WTC11 (cell line): ENCODE data around the gene TAF5. TPM values are rescaled to one million over a fixed set of nuclear protein-coding genes. Genes with fewer than 3 reads are reported as not detected.

Experiments
- ATAC-seq: fragments of 200-7000 bp; cut with Tn5 transposase; 2 replicates; pipeline ENCODE4 v1.10.0; 2021; ENCODE audit warnings: mild to moderate bottlenecking, moderate library complexity
- CTCF ChIA-PET: fragments of 300-600 bp; sonication (Branson Sonifier 250); formaldehyde crosslinking; loops from one replicate; lab custom pipeline; 2021; ENCODE audit warnings: antibody characterized with exemption; lab: Charles Lee
- POLR2A ChIA-PET: fragments of 350-600 bp; sonication (Branson Sonifier 250); formaldehyde crosslinking; loops from one replicate; lab custom pipeline; 2021; ENCODE audit warnings: antibody characterized with exemption; lab: Charles Lee
- DNase-seq: peaks from one replicate; pipeline ENCODE4 v3.0.0; 2021; ENCODE audit warnings: low spot score
- H3K27ac Mint-ChIP-seq: 2 replicates; pipeline ENCODE4 v1.8.0; 2021; ENCODE audit warnings: mixed read lengths
- H3K27me3 Mint-ChIP-seq: 2 replicates; pipeline ENCODE4 v1.8.0; 2021; ENCODE audit warnings: low read depth, mild to moderate bottlenecking, moderate library complexity, mixed read lengths
- H3K36me3 Mint-ChIP-seq: 2 replicates; pipeline ENCODE4 v1.8.0; 2021; ENCODE audit warnings: mixed read lengths
- H3K4me1 Mint-ChIP-seq: 2 replicates; pipeline ENCODE4 v1.8.0; 2022; ENCODE audit warnings: mixed read lengths
- H3K4me3 Mint-ChIP-seq: 2 replicates; pipeline ENCODE4 v1.8.0; 2021; ENCODE audit warnings: mild to moderate bottlenecking, moderate library complexity, mixed read lengths
- H3K9me3 Mint-ChIP-seq: 2 replicates; pipeline ENCODE4 v1.8.0; 2021; ENCODE audit warnings: mixed read lengths
- CREB1 ChIP-seq: sonication (generic); formaldehyde crosslinking; IDR thresholded peaks from 2 replicates; pipeline ENCODE4 v1.8.0; 2023; ENCODE audit warnings: mild to moderate bottlenecking, missing genetic modification reagents
- ESRRA ChIP-seq: sonication (generic); formaldehyde crosslinking; IDR thresholded peaks from 2 replicates; pipeline ENCODE4 v1.8.1; 2022; ENCODE audit warnings: mild to moderate bottlenecking, missing genetic modification reagents, borderline replicate concordance
- MXD4 ChIP-seq: fragments of 250-450 bp; sonication (Bioruptor Pico); IDR thresholded peaks from 2 replicates; pipeline ENCODE4 v1.8.0; 2021; ENCODE audit warnings: mild to moderate bottlenecking, moderate library complexity, borderline replicate concordance
- RELA ChIP-seq: sonication (generic); formaldehyde crosslinking; IDR thresholded peaks from 2 replicates; pipeline ENCODE4 v1.8.1; 2022; ENCODE audit warnings: missing genetic modification reagents, mild to moderate bottlenecking, borderline replicate concordance
- ZNF396 ChIP-seq: fragments of 250-450 bp; sonication (Bioruptor Pico); IDR thresholded peaks from 2 replicates; pipeline ENCODE4 v1.8.0; 2021; ENCODE audit warnings: mild to moderate bottlenecking, moderate library complexity, borderline replicate concordance
- ZNF423 ChIP-seq: fragments of 250-450 bp; sonication (Bioruptor Pico); IDR thresholded peaks from 2 replicates; pipeline ENCODE4 v2.1.2; 2022; ENCODE audit warnings: mild to moderate bottlenecking, moderate library complexity
- ZNF671 ChIP-seq: fragments of 250-450 bp; sonication (Bioruptor Pico); IDR thresholded peaks from 2 replicates; pipeline ENCODE4 v1.8.0; 2021; ENCODE audit warnings: mild to moderate bottlenecking
- total RNA-seq: library from RNA; stranded (reverse); gene quantifications from 3 replicates; pipeline ENCODE4 v1.2.3, GENCODE V29; 2021
- TF ChIP-seq, protein P1 (sequence below): fragments of 250-450 bp; sonication (Bioruptor Pico); IDR thresholded peaks from 2 replicates; pipeline ENCODE4 v1.9.0; 2021; ENCODE audit warnings: mild to moderate bottlenecking
- TF ChIP-seq, protein P2 (sequence below): sonication (generic); formaldehyde crosslinking; IDR thresholded peaks from 2 replicates; pipeline ENCODE4 v1.8.1; 2023; ENCODE audit warnings: mild to moderate bottlenecking, missing genetic modification reagents
- TF ChIP-seq, protein P3 (sequence below): fragments of 250-450 bp; sonication (Bioruptor Pico); IDR thresholded peaks from 2 replicates; pipeline ENCODE4 v1.9.0; 2021; ENCODE audit warnings: moderate library complexity, mild to moderate bottlenecking, inconsistent platforms, borderline replicate concordance
- TF ChIP-seq, protein P4 (sequence below): sonication (generic); formaldehyde crosslinking; IDR thresholded peaks from 2 replicates; pipeline ENCODE4 v1.8.1; 2023; ENCODE audit warnings: mild to moderate bottlenecking, missing genetic modification reagents, moderate library complexity
- TF ChIP-seq, protein P5 (sequence below): sonication (generic); formaldehyde crosslinking; IDR thresholded peaks from 2 replicates; pipeline ENCODE4 v1.8.1; 2023; ENCODE audit warnings: mild to moderate bottlenecking, moderate library complexity, missing genetic modification reagents
- TF ChIP-seq, protein P6 (sequence below): sonication (generic); formaldehyde crosslinking; IDR thresholded peaks from 2 replicates; pipeline ENCODE4 v1.8.1; 2022; ENCODE audit warnings: mild to moderate bottlenecking, missing genetic modification reagents, moderate library complexity, borderline replicate concordance

Gene TAF5
- total RNA-seq, 1 experiment from 2014 or later: 14.9 TPM

DNA sequence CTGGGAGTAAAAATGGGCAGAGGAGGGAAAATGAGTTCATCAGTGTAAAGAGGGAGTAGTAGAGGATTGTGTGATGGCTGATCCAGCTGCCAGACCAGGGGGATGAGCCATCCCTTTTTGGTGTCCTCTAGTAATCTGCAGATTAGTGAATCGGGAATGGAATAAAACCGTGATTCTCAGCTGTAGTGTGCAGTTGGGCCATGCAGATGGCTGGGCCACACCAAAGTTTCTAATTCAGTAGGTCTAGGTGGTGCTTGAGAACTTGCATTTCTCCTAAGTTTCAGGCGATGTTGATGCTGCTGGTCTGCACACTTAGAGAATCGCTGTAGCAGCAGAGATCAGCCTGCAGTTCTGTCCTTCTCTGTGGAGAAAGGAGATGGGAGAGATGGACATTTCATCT is 51.3 kb downstream of the TAF5 start:
- no peaks in the 10 kb centered on the region for H3K9me3 Mint-ChIP-seq
- ATAC-seq (no peak), DNase-seq (no peak)
- no peak overlapping the region for H3K4me3 Mint-ChIP-seq
- H3K36me3 Mint-ChIP-seq: peaks cover 92% of the 10 kb centered on the region
- no peaks in the 10 kb centered on the region for H3K4me1 Mint-ChIP-seq
- no peak for TF ChIP-seq ZNF671
- no peak for TF ChIP-seq ZNF396
- TF ChIP-seq, protein P1, sequence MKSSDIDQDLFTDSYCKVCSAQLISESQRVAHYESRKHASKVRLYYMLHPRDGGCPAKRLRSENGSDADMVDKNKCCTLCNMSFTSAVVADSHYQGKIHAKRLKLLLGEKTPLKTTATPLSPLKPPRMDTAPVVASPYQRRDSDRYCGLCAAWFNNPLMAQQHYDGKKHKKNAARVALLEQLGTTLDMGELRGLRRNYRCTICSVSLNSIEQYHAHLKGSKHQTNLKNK (CRISPR knock-in tag): no peak
- TF ChIP-seq ZNF423 (CRISPR knock-in tag): no peak
- H3K27me3 Mint-ChIP-seq: no peaks in the 10 kb centered on the region
- POLR2A ChIA-PET: no interaction called here
- H3K27ac Mint-ChIP-seq: no peak overlapping the region
- CTCF ChIA-PET: interaction anchor here (0.5 to 1.0 kb wide), 2 partner anchors 32 to 268 kb away, joined by 3 to 6 read pairs; no protein-coding TSS in a partner anchor

DNA sequence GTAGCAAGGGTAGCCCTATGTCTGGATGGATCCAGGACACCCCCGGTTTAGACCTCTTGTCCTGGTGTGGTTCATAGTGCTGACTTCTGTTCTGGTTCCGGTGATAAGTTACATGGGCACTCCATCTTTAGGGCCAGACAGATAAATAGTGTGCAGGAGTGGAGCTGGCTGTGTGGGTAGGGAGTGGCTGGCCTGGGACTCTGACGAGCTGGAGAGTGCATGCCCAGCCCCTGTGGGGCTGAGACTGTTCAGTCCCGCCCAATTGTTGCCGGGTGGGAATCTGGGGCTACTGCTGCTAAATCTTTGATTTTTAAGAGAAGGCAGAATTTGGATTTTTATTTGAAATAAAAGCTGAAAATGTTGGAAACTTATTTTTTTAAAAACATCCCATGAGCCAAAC is 56.0 kb downstream of the TAF5 start:
- ChIA-PET CTCF (interaction anchor here (1.6 kb wide), 1 partner anchor 62 kb away, joined by 3 read pairs; no protein-coding TSS in a partner anchor), POLR2A (no interaction called here)
- Mint-ChIP-seq H3K4me3 (no peak overlapping the region), H3K4me1 (no peaks in the 10 kb centered on the region), H3K36me3 (peaks cover 82% of the 10 kb centered on the region), H3K27ac (no peak overlapping the region), H3K27me3 (no peaks in the 10 kb centered on the region), H3K9me3 (no peaks in the 10 kb centered on the region)
- TF ChIP-seq, protein P2, sequence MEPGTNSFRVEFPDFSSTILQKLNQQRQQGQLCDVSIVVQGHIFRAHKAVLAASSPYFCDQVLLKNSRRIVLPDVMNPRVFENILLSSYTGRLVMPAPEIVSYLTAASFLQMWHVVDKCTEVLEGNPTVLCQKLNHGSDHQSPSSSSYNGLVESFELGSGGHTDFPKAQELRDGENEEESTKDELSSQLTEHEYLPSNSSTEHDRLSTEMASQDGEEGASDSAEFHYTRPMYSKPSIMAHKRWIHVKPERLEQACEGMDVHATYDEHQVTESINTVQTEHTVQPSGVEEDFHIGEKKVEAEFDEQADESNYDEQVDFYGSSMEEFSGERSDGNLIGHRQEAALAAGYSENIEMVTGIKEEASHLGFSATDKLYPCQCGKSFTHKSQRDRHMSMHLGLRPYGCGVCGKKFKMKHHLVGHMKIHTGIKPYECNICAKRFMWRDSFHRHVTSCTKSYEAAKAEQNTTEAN (CRISPR knock-in tag): no peak
- TF ChIP-seq MXD4 (CRISPR knock-in tag): no peak
- TF ChIP-seq, protein P1 (CRISPR knock-in tag): no peak
- TF ChIP-seq, protein P3, sequence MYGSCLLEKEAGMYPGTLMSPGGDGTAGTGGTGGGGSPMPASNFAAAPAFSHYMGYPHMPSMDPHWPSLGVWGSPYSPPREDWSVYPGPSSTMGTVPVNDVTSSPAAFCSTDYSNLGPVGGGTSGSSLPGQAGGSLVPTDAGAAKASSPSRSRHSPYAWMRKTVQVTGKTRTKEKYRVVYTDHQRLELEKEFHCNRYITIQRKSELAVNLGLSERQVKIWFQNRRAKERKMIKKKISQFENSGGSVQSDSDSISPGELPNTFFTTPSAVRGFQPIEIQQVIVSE: no peak
- TF ChIP-seq, protein P4, sequence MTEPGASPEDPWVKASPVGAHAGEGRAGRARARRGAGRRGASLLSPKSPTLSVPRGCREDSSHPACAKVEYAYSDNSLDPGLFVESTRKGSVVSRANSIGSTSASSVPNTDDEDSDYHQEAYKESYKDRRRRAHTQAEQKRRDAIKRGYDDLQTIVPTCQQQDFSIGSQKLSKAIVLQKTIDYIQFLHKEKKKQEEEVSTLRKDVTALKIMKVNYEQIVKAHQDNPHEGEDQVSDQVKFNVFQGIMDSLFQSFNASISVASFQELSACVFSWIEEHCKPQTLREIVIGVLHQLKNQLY (CRISPR knock-in tag): no peak
- no peak for DNase-seq
- ATAC-seq: no peak

DNA sequence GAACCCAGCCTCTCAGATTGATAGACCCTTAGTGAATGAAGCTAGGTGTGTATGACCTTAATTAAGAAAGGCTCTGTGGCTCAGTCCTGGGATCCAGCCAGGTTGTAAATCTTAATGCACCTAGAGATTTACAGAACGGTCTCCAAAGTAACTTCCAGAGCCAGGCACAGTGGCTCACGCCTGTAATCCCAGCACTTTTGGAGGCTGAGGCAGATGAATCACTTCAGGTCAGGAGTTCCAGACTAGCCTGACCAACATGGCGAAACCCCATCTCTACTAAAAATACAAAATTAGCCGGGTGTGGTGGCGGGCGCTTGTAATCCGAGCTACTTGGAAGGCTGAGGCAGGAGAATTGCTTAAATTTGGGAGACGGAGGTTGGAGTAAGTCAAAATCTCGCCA is 60.1 kb downstream of the TAF5 start:
- CTCF ChIA-PET: no interaction called here
- POLR2A ChIA-PET: interaction anchor here (0.6 kb wide), 1 partner anchor 187 kb away, joined by 3 read pairs; no protein-coding TSS in a partner anchor
- DNase-seq: no peak
- H3K36me3 Mint-ChIP-seq: peaks cover 77% of the 10 kb centered on the region
- no peaks in the 10 kb centered on the region for H3K27me3 Mint-ChIP-seq
- no peaks in the 10 kb centered on the region for H3K4me1 Mint-ChIP-seq
- TF ChIP-seq, protein P5, sequence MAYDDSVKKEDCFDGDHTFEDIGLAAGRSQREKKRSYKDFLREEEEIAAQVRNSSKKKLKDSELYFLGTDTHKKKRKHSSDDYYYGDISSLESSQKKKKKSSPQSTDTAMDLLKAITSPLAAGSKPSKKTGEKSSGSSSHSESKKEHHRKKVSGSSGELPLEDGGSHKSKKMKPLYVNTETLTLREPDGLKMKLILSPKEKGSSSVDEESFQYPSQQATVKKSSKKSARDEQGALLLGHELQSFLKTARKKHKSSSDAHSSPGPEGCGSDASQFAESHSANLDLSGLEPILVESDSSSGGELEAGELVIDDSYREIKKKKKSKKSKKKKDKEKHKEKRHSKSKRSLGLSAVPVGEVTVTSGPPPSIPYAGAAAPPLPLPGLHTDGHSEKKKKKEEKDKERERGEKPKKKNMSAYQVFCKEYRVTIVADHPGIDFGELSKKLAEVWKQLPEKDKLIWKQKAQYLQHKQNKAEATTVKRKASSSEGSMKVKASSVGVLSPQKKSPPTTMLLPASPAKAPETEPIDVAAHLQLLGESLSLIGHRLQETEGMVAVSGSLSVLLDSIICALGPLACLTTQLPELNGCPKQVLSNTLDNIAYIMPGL (CRISPR knock-in tag): no peak
- H3K27ac Mint-ChIP-seq: no peak overlapping the region
- H3K4me3 Mint-ChIP-seq: no peak overlapping the region
- ATAC-seq: no peak
- no peaks in the 10 kb centered on the region for H3K9me3 Mint-ChIP-seq

DNA sequence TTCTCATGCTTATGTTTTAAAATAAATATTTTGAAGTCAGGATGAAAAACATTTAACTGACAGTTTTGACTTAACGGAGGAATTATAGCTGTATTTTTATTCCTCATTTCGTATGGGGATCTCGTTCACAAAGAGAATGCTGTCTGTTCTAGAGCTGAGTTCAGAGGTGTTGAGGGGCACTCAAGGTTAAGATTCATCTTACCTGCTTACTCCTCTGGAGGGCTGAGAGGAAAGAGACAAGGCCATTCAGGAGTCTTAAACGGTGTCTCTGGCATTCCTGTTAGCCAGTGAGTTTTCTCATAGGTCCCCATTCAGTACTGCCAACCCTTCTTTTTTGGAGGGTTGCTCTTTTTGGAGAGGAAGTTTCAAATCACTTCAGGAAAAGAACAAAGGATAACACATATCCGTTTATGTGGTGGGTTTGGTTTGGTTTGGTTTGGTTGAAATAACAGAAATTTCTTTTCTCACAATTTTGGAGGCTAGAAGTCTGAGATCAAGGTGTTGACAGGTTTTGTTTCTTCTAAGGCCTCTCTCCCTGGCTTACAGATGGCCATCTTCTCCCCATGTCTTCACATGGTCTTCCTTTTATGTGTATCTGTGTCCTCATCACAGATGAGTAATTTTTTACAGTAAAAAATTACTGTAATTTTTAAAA is 61.3 kb downstream of the TAF5 start:
- CTCF ChIA-PET: interaction anchor here (0.6 kb wide), 1 partner anchor 57 kb away, joined by 3 read pairs; no protein-coding TSS in a partner anchor
- no peaks in the 10 kb centered on the region for H3K27me3 Mint-ChIP-seq
- no peak overlapping the region for H3K4me3 Mint-ChIP-seq
- H3K4me1 Mint-ChIP-seq: no peaks in the 10 kb centered on the region
- H3K27ac Mint-ChIP-seq: no peak overlapping the region
- ATAC-seq: no peak
- no peak for DNase-seq
- peaks cover 74% of the 10 kb centered on the region for H3K36me3 Mint-ChIP-seq
- TF ChIP-seq RELA (CRISPR knock-in tag): no peak
- TF ChIP-seq ESRRA (CRISPR knock-in tag): no peak
- TF ChIP-seq, protein P6, sequence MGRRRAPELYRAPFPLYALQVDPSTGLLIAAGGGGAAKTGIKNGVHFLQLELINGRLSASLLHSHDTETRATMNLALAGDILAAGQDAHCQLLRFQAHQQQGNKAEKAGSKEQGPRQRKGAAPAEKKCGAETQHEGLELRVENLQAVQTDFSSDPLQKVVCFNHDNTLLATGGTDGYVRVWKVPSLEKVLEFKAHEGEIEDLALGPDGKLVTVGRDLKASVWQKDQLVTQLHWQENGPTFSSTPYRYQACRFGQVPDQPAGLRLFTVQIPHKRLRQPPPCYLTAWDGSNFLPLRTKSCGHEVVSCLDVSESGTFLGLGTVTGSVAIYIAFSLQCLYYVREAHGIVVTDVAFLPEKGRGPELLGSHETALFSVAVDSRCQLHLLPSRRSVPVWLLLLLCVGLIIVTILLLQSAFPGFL (CRISPR knock-in tag): no peak
- no peak for TF ChIP-seq CREB1
- TF ChIP-seq, all 79 proteins: peak for 0
- POLR2A ChIA-PET: no interaction called here
- H3K9me3 Mint-ChIP-seq: no peaks in the 10 kb centered on the region
